Progenitor cell of endocrine pancreas (in vitro differentiated cells): Measurements from ENCODE around the gene C1orf21. TPM values are rescaled to one million over a fixed set of nuclear protein-coding genes. Genes with fewer than 3 reads are reported as not detected.

Experiments used
- DNase-seq: peaks from one replicate; pipeline ENCODE4 v3.0.0; 2021; ENCODE audit warnings: low spot score; ENCODE audit not compliant: unreplicated experiment
- H3K27ac Mint-ChIP-seq: 2 replicates; pipeline ENCODE4 v1.8.0; 2021; ENCODE audit warnings: mild to moderate bottlenecking, moderate library complexity, mixed read lengths
- H3K27me3 Mint-ChIP-seq: 2 replicates; pipeline ENCODE4 v1.8.0; 2021; ENCODE audit warnings: mixed read lengths
- H3K36me3 Mint-ChIP-seq: 2 replicates; pipeline ENCODE4 v1.8.0; 2022; ENCODE audit warnings: mixed read lengths; ENCODE audit not compliant: insufficient read depth
- H3K4me1 Mint-ChIP-seq: 2 replicates; pipeline ENCODE4 v1.8.0; 2021; ENCODE audit warnings: low read depth, mixed read lengths
- H3K4me3 Mint-ChIP-seq: 2 replicates; pipeline ENCODE4 v1.8.0; 2021; ENCODE audit warnings: low read depth, mild to moderate bottlenecking, moderate library complexity, mixed read lengths
- H3K9me3 Mint-ChIP-seq: 2 replicates; pipeline ENCODE4 v1.8.0; 2021; ENCODE audit warnings: low read depth, mixed read lengths
- total RNA-seq: library from RNA; stranded (reverse); gene quantifications from 2 replicates; pipeline ENCODE4 v1.2.1, GENCODE V29; 2021
- TF ChIP-seq, protein P1 (sequence below): fragments of 200-600 bp; sonication (generic); IDR thresholded peaks from one replicate; pipeline ENCODE4 v1.5.0; 2021; ENCODE audit warnings: antibody characterized with exemption, mild to moderate bottlenecking; ENCODE audit not compliant: unreplicated experiment

Gene C1orf21
- total RNA-seq, 1 donor from 2014 or later: 10.0 TPM

DNA sequence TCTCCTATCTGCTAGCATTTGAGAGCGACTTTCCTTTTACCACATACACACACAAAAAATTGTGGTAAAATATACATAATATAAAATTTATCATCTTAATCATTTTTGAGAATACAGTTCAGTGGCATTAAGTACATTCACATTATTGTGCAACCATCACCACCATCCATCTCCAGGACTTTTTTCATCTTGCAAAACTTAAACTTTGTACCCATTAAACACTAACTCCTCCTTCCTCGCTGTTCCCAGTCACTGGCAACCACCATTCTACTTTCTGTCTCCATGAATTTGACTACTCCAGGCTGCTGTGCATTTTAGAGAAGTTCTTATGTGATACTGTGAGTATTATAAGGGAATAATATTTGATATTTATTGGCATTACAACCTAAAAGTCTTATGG lies 181.3 kb downstream of the C1orf21 start:
- TF ChIP-seq, protein P1, sequence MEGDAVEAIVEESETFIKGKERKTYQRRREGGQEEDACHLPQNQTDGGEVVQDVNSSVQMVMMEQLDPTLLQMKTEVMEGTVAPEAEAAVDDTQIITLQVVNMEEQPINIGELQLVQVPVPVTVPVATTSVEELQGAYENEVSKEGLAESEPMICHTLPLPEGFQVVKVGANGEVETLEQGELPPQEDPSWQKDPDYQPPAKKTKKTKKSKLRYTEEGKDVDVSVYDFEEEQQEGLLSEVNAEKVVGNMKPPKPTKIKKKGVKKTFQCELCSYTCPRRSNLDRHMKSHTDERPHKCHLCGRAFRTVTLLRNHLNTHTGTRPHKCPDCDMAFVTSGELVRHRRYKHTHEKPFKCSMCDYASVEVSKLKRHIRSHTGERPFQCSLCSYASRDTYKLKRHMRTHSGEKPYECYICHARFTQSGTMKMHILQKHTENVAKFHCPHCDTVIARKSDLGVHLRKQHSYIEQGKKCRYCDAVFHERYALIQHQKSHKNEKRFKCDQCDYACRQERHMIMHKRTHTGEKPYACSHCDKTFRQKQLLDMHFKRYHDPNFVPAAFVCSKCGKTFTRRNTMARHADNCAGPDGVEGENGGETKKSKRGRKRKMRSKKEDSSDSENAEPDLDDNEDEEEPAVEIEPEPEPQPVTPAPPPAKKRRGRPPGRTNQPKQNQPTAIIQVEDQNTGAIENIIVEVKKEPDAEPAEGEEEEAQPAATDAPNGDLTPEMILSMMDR: no peak
- H3K4me3 Mint-ChIP-seq: no peak overlapping the region

DNA sequence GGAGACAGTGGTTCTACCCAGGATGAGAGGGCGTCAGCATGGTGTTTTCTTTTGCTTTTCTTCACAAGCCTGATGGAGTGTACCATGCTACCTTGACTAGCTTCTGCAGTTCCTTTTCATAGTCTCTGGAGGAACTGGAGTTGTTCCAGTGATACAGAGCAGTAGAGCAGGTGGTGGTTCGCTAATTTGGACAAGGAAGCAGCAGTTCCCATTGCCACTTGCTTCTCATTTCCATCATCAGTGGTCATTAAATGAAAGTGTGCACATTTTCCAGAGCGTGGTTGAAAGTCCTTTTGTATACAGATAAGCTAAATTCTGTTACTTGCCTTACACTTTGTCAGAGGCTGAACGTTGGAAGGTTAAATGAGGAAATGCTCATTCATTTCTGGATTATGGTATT lies 182.3 kb downstream of the C1orf21 start:
- TF ChIP-seq, protein P1: no peak
- no peak overlapping the region for H3K4me3 Mint-ChIP-seq
- H3K9me3 Mint-ChIP-seq: no peaks in the 10 kb centered on the region
- H3K36me3 Mint-ChIP-seq: no peaks in the 10 kb centered on the region
- no peak for DNase-seq
- H3K27ac Mint-ChIP-seq: no peak overlapping the region
- H3K27me3 Mint-ChIP-seq: no peaks in the 10 kb centered on the region
- H3K4me1 Mint-ChIP-seq: no peaks in the 10 kb centered on the region

More for the DNA sequence above, 181.3 kb downstream of the C1orf21 start:
- Mint-ChIP-seq H3K27ac (no peak overlapping the region), H3K9me3 (no peaks in the 10 kb centered on the region), H3K36me3 (no peaks in the 10 kb centered on the region), H3K4me1 (no peaks in the 10 kb centered on the region), H3K27me3 (no peaks in the 10 kb centered on the region)
- no peak for DNase-seq

DNA sequence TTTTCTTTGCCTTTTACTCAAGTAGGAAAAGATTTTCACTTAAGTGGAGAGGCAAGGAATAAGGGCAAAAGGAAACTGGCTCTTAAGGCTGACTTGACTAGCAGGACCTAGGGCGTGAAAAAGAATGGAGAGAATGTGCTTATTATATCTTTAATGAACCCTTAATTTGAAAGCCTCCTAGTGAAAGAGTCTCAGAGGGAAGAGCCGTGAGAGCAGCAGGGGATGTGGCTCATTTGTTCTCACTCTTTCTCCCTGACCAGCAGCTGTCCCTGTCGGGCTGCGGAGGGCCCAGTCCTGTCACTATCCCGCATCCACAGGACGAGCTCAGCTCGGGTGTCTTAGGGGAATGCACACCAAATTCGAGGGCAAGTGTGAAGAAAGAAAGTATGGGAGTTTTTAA lies 187.8 kb downstream of the C1orf21 start:
- peaks cover 8% of the 10 kb centered on the region for H3K27me3 Mint-ChIP-seq
- DNase-seq: no peak
- no peaks in the 10 kb centered on the region for H3K4me1 Mint-ChIP-seq
- H3K27ac Mint-ChIP-seq: no peak overlapping the region
- no peak overlapping the region for H3K4me3 Mint-ChIP-seq
- H3K36me3 Mint-ChIP-seq: no peaks in the 10 kb centered on the region
- H3K9me3 Mint-ChIP-seq: no peaks in the 10 kb centered on the region
- TF ChIP-seq, protein P1: no peak

DNA sequence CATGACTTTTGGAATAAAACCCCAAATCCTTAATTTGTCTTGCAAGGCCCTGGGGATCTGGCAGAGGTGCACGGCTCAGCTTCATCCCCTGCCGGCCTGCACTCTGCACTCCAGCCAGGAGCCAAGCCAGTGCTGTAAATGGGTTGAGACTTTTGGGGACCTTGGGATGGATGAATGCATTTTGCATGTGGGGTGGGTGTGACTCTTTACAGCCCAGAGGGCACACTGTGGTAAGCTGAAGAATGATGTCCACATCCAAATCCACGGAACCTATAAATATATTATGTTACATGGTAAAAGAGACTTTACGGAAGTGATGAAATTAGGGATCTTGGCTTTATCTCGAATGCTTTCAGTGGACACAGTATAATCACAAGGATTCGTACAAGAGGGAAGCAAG lies 190.0 kb downstream of the C1orf21 start:
- Mint-ChIP-seq H3K9me3 (peaks cover 6% of the 10 kb centered on the region), H3K27me3 (peaks cover 8% of the 10 kb centered on the region)
- TF ChIP-seq, protein P1: no peak

DNA sequence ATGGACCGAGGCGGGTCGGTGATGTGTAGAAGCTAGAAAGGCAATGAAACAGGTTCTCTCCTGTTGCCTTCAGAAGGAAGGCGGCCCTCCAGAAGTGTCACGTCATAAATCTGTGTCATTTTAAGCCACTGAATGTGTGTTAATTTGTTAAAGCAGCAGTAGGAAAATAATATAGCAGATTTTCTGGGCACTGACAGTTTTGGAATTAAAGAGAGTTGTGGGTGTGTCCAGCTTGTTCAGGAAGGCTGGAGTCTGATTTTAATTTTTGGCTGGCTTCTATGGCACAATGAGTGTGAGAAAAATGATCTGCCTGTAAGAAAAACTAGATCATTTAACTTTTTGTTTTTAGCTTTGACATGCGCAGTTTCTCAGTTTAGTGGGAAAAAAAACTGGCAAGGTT lies 190.5 kb downstream of the C1orf21 start:
- H3K36me3 Mint-ChIP-seq: peaks cover 2% of the 10 kb centered on the region
- no peak for DNase-seq
- H3K4me3 Mint-ChIP-seq: no peak overlapping the region

More for the DNA sequence above, 190.0 kb downstream of the C1orf21 start:
- Mint-ChIP-seq H3K27ac (no peak overlapping the region), H3K4me1 (no peaks in the 10 kb centered on the region), H3K36me3 (peaks cover 2% of the 10 kb centered on the region), H3K4me3 (no peak overlapping the region)
- DNase-seq: no peak

More for the DNA sequence above, 190.5 kb downstream of the C1orf21 start:
- Mint-ChIP-seq H3K27me3 (peaks cover 8% of the 10 kb centered on the region), H3K27ac (no peak overlapping the region), H3K4me1 (no peaks in the 10 kb centered on the region), H3K9me3 (peaks cover 6% of the 10 kb centered on the region)
- TF ChIP-seq, protein P1: no peak
